Fibroblast of lung (primary cell): ENCODE data around the gene PMEPA1. TPM values are rescaled to one million over a fixed set of nuclear protein-coding genes. Genes with fewer than 3 reads are reported as not detected.

ENCODE experiments used
- DNase-seq, 2 donors: peaks; one replicate each; pipeline versions ENCODE4 v3.0.0 to v3.0.0-alpha.2; 2010; ENCODE audit warnings: low read depth in 2 of 2
- H2AFZ ChIP-seq: 2 replicates; pipeline ENCODE4 v1.5.1; 2012; ENCODE audit warnings: low read length, control low read depth, inconsistent platforms
- H3K27ac ChIP-seq: 2 replicates; pipeline ENCODE4 v1.5.1; 2011; ENCODE audit warnings: low read length, control low read depth; ENCODE audit not compliant: insufficient read depth
- H3K27me3 ChIP-seq: 2 replicates; pipeline ENCODE4 v1.5.1; 2011; ENCODE audit warnings: mild to moderate bottlenecking, low read length; ENCODE audit not compliant: control insufficient read depth, insufficient read depth
- H3K36me3 ChIP-seq: 2 replicates; pipeline ENCODE4 v1.5.1; 2011; ENCODE audit warnings: low read length; ENCODE audit not compliant: control insufficient read depth, insufficient read depth
- H3K4me1 ChIP-seq: 2 replicates; pipeline ENCODE4 v1.5.1; 2011; ENCODE audit warnings: low read length; ENCODE audit not compliant: control insufficient read depth, insufficient read depth; ENCODE audit errors: extremely low read depth
- H3K4me2 ChIP-seq: 2 replicates; pipeline ENCODE4 v1.5.1; 2011; ENCODE audit warnings: low read length, control low read depth; ENCODE audit not compliant: insufficient read depth; ENCODE audit errors: extremely low read depth
- H3K4me3 ChIP-seq, 4 experiments: fragments of 200-600 bp in 1 of 4; sonication (generic) in 1 of 4; replicated peaks in 1 of 4; 2 replicates each; pipeline ENCODE4 v1.5.1; 2011 to 2016; ENCODE audit warnings: low read length in 4 of 4, low read depth in 3 of 4, mild to moderate bottlenecking in 3 of 4, control low read depth in 2 of 4, inconsistent platforms in 1 of 4, mixed read lengths in 1 of 4; ENCODE audit not compliant: insufficient read depth in 1 of 4; ENCODE audit errors: control extremely low read depth in 1 of 4
- H3K79me2 ChIP-seq: 2 replicates; pipeline ENCODE4 v1.5.1; 2012; ENCODE audit warnings: mild to moderate bottlenecking, low read length, inconsistent platforms; ENCODE audit not compliant: control insufficient read depth, insufficient read depth
- H3K9ac ChIP-seq: 2 replicates; pipeline ENCODE4 v1.5.1; 2011; ENCODE audit warnings: mild to moderate bottlenecking, low read length, control low read depth; ENCODE audit not compliant: insufficient read depth
- H3K9me3 ChIP-seq: 2 replicates; pipeline ENCODE4 v1.5.1; 2012; ENCODE audit warnings: low read depth, low read length; ENCODE audit not compliant: control insufficient read depth, insufficient read depth
- H4K20me1 ChIP-seq: 2 replicates; pipeline ENCODE4 v1.5.1; 2011; ENCODE audit warnings: low read length; ENCODE audit not compliant: control insufficient read depth, insufficient read depth; ENCODE audit errors: extremely low read depth
- EZH2 ChIP-seq: IDR thresholded peaks from 2 replicates; pipeline ENCODE4 v1.5.1; 2012; ENCODE audit warnings: low read length, control low read depth, mild to moderate bottlenecking; ENCODE audit errors: missing control alignments
- polyA plus RNA-seq, 2 donors: library from polyadenylated mRNA; depleted of rRNA in 1 of 2; stranded (reverse) in 1 of 2; unstranded in 1 of 2; fragments of >200 nt; gene quantifications; 2 replicates each; pipeline ENCODE4 v1.2.1, GENCODE V29; 2011 to 2012; ENCODE audit warnings: missing spikeins in 1 of 2
- total RNA-seq: library from RNA; depleted of rRNA; stranded (reverse); fragments of >200 nt; gene quantifications from 2 replicates; pipeline ENCODE4 v1.2.1, GENCODE V29; 2014
- TF ChIP-seq, protein P1 (sequence below), 2 donors: IDR thresholded peaks in 1 of 2; conservative IDR thresholded peaks in 1 of 2; 1 replicate in 1 of 2; 2 replicates in 1 of 2; pipeline ENCODE4 v1.5.1; 2011 to 2012; ENCODE audit warnings: low read length in 2 of 2, control low read depth in 1 of 2, inconsistent platforms in 1 of 2, low read depth in 1 of 2, mild to moderate bottlenecking in 1 of 2

PMEPA1 gene
- total and polyA plus RNA-seq, 2 donors (not counting 1 experiment from before 2014, with no cell fraction given), result 0.19 to 0.33 TPM

DNA sequence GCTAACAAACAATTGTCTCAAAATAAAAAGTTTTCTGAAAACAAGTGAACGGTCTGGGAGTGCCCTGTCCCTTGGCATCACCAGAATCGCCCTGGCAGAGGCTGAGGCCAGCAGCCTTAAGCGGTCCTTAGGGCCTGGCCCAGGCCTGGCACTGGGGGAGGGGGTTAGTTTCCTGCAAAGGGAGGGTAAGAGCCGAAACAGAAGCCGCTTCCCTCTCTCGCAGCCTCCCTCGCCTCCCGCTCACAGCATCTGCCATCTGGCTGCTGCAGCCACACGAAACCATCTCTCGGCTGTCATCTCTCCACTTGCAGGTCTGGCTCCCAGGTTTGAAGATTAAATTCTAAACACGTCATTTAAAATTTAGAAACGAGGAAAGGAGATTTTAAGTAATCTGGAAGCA lies 31.5 kb downstream of the PMEPA1 start:
- Histone ChIP-seq H3K4me2 (no peak overlapping the region), H2AFZ (no peak overlapping the region), H3K27me3 (peaks cover 2% of the 10 kb centered on the region), H3K79me2 (no peaks in the 10 kb centered on the region), H4K20me1 (no peaks in the 10 kb centered on the region), H3K4me1 (no peaks in the 10 kb centered on the region), H3K9ac (no peak overlapping the region), H3K36me3 (no peaks in the 10 kb centered on the region), H3K9me3 (no peaks in the 10 kb centered on the region), H3K27ac (no peak overlapping the region), H3K4me3 (no peak overlapping the region)
- no peak for DNase-seq
- TF ChIP-seq, protein P1, sequence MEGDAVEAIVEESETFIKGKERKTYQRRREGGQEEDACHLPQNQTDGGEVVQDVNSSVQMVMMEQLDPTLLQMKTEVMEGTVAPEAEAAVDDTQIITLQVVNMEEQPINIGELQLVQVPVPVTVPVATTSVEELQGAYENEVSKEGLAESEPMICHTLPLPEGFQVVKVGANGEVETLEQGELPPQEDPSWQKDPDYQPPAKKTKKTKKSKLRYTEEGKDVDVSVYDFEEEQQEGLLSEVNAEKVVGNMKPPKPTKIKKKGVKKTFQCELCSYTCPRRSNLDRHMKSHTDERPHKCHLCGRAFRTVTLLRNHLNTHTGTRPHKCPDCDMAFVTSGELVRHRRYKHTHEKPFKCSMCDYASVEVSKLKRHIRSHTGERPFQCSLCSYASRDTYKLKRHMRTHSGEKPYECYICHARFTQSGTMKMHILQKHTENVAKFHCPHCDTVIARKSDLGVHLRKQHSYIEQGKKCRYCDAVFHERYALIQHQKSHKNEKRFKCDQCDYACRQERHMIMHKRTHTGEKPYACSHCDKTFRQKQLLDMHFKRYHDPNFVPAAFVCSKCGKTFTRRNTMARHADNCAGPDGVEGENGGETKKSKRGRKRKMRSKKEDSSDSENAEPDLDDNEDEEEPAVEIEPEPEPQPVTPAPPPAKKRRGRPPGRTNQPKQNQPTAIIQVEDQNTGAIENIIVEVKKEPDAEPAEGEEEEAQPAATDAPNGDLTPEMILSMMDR (conservative IDR thresholded peaks at IDR 0.05 in 1 of 2, IDR thresholded peaks at IDR 0.05 in 1 of 2; ENCODE audit: low read depth in 1 of 2, low read length in 2 of 2), result no peak
- TF ChIP-seq EZH2, result no peak

DNA sequence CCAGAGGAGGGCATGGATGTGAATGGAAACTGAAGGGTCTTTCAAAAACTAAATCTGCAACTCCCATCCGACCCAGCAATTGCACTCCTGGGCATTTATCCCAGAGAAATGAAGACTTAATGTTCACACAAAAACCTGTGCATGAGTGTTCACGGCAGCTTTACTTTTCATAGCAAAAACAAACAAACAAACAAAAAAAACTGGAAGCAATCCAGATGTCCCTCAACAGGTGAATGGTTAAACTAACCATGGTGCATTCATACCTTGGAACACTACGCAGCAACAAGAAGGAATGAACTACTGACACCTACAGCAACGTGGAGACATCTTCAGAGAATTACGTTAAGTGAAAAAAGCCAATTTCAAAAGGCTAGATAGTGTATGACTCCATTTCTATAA lies 32.2 kb downstream of the PMEPA1 start:
- Histone ChIP-seq H3K27ac (no peak overlapping the region), H3K4me1 (no peaks in the 10 kb centered on the region), H2AFZ (no peak overlapping the region), H3K36me3 (no peaks in the 10 kb centered on the region), H3K4me2 (no peak overlapping the region), H3K27me3 (no peaks in the 10 kb centered on the region), H3K9me3 (no peaks in the 10 kb centered on the region), H3K79me2 (no peaks in the 10 kb centered on the region), H4K20me1 (no peaks in the 10 kb centered on the region), H3K4me3 (no peak overlapping the region), H3K9ac (no peak overlapping the region)
- TF ChIP-seq, protein P1 (conservative IDR thresholded peaks at IDR 0.05 in 1 of 2, IDR thresholded peaks at IDR 0.05 in 1 of 2; ENCODE audit: low read depth in 1 of 2, low read length in 2 of 2), result no peak
- no peak for TF ChIP-seq EZH2
- DNase-seq, result no peak

DNA sequence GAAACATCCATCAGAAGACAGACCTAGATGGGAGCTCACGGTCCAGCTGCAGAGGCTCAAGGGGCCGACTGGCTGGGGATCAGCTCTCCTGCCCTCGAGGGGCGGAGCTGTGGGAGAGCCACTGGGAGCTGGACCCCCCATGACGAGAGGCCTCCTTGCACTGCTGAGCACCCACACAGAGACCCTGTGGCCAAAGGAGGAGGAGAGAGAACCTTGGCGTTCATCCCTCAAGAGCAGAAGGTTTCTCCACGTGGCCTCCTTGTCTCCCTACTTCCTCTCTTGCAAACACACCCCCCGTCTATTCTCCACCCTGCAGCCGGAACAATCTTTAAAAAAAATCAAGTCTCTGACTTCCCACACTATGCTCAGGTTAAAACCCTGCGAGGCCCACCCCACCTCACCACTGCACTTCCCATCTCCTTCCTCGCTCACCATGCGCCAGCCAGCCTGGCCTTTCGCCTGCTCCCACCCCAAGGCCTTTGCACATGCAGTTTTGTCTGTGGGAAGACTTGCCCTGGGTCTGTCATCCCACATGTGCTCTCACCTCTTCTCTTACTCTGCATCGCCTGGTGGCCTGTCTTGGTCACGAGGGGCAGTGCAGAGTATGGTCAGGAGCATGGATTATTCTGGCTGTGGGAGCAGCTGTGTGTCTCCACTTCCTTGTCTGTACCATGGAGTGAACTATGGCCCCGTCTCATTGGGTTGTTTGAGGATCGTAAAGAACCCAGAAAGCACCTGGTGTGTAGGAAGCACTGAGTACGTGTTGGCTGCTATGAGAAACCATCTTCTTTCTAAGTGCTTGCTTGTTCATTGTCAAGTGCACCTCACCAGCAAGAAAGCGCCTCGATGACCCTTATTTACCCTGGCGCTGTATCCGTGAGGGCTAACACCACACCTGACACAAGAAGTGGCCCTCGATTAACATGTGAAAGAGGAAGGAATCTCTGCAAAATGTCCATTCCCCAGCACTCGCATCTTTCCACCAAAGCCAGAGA lies 32.9 kb downstream of the PMEPA1 start:
- H3K9me3 ChIP-seq, result no peaks in the 10 kb centered on the region
- no peak for TF ChIP-seq EZH2
- TF ChIP-seq, protein P1 (conservative IDR thresholded peaks at IDR 0.05 in 1 of 2, IDR thresholded peaks at IDR 0.05 in 1 of 2; ENCODE audit: low read depth in 1 of 2, low read length in 2 of 2), result no peak
- no peak overlapping the region for H2AFZ ChIP-seq
- no peak overlapping the region for H3K27ac ChIP-seq
- H3K4me3 ChIP-seq, result no peak overlapping the region
- no peak overlapping the region for H3K9ac ChIP-seq
- DNase-seq, result no peak
- no peaks in the 10 kb centered on the region for H3K27me3 ChIP-seq
- H3K36me3 ChIP-seq, result no peaks in the 10 kb centered on the region
- H3K4me1 ChIP-seq, result no peaks in the 10 kb centered on the region
- H3K79me2 ChIP-seq, result no peaks in the 10 kb centered on the region
- no peaks in the 10 kb centered on the region for H4K20me1 ChIP-seq
- no peak overlapping the region for H3K4me2 ChIP-seq
